Vagina (tissue), 2 donors: ENCODE measurements around the gene PCK1. TPM values are rescaled to one million over a fixed set of nuclear protein-coding genes. Genes with fewer than 3 reads are reported as not detected.

ENCODE experiments used
- DNase-seq, 2 donors: peaks; one replicate each; pipeline ENCODE4 v3.0.0-alpha.2; 2017; ENCODE audit errors: extremely low spot score in 2 of 2
- H3K27ac ChIP-seq: fragments of 200-600 bp; sonication (generic); one replicate; pipeline ENCODE4 v1.5.1; 2019
- H3K27me3 ChIP-seq: fragments of 200-600 bp; sonication (generic); one replicate; pipeline ENCODE4 v1.5.1; 2019
- H3K36me3 ChIP-seq, 2 donors: fragments of 200-600 bp; sonication (generic); one replicate each; pipeline ENCODE4 v1.5.1; 2017 to 2019
- H3K4me1 ChIP-seq: fragments of 200-600 bp; sonication (generic); one replicate; pipeline ENCODE4 v1.5.1; 2019
- H3K4me3 ChIP-seq, 2 donors: fragments of 200-600 bp; sonication (generic); 1 replicate in 1 of 2; 2 replicates in 1 of 2; pipeline ENCODE4 v1.5.1; 2016 to 2019
- H3K9me3 ChIP-seq: fragments of 200-600 bp; sonication (generic); one replicate; pipeline ENCODE4 v1.5.1; 2019
- POLR2A ChIP-seq, 2 donors: fragments of 450-650 bp; IDR thresholded peaks; one replicate each; pipeline ENCODE4 v1.6.1; 2017; ENCODE audit warnings: antibody characterized with exemption in 2 of 2, mild to moderate bottlenecking in 2 of 2, moderate library complexity in 2 of 2
- POLR2AphosphoS5 ChIP-seq, 2 donors: sonication (generic); formaldehyde crosslinking; IDR thresholded peaks; one replicate each; pipeline ENCODE4 v1.9.0; 2017; ENCODE audit warnings: antibody characterized with exemption in 2 of 2, mild to moderate bottlenecking in 2 of 2, low read depth in 1 of 2; ENCODE audit not compliant: insufficient read depth in 1 of 2
- intact Hi-C: fragments of 100-400 bp; cut with DNase I; formaldehyde crosslinking; loops from one replicate; pipeline ENCODE4 v1.15.1; 2023
- total RNA-seq: library from RNA; depleted of rRNA; stranded (reverse); fragments of >200 nt; gene quantifications from one replicate; pipeline ENCODE4 v1.2.3, GENCODE V29; 2016
- TF ChIP-seq, protein P1 (sequence below), 3 experiments: fragments of 450-650 bp in 2 of 3; fragments of 200-600 bp in 1 of 3; sonication (generic) in 1 of 3; IDR thresholded peaks; one replicate each; pipeline ENCODE4 v1.5.1; 2017 to 2019; ENCODE audit warnings: antibody characterized with exemption in 3 of 3, mild to moderate bottlenecking in 2 of 3, moderate library complexity in 2 of 3

The PCK1 gene
- total RNA-seq, 1 donor from 2014 or later = 13.0 TPM

DNA sequence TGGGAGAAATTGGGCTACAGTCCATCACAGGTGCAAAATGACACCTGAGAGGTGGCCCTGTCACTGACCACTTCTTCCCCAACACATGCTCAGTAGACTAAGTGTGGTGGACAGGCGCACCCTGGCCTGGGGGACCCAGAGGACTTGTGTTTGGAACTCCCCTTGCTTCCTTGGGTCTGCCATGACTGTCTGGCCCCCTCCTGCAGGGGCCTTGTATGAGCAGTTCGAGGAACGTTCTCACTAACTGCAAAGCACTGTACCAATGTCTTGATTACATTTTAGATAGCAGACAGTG lies 4.0 kb upstream of the PCK1 start:
- Histone ChIP-seq H3K36me3 (no peaks in the 10 kb centered on the region), H3K9me3 (no peaks in the 10 kb centered on the region), H3K4me1 (no peaks in the 10 kb centered on the region), H3K27me3 (no peaks in the 10 kb centered on the region), H3K4me3 (no peak overlapping the region), H3K27ac (no peak overlapping the region)
- DNase-seq = no peak
- TF ChIP-seq POLR2A (IDR thresholded peaks at IDR 0.05) = no peak
- TF ChIP-seq, protein P1, sequence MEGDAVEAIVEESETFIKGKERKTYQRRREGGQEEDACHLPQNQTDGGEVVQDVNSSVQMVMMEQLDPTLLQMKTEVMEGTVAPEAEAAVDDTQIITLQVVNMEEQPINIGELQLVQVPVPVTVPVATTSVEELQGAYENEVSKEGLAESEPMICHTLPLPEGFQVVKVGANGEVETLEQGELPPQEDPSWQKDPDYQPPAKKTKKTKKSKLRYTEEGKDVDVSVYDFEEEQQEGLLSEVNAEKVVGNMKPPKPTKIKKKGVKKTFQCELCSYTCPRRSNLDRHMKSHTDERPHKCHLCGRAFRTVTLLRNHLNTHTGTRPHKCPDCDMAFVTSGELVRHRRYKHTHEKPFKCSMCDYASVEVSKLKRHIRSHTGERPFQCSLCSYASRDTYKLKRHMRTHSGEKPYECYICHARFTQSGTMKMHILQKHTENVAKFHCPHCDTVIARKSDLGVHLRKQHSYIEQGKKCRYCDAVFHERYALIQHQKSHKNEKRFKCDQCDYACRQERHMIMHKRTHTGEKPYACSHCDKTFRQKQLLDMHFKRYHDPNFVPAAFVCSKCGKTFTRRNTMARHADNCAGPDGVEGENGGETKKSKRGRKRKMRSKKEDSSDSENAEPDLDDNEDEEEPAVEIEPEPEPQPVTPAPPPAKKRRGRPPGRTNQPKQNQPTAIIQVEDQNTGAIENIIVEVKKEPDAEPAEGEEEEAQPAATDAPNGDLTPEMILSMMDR (IDR thresholded peaks at IDR 0.05) = no peak
- no peak for TF ChIP-seq POLR2AphosphoS5 (IDR thresholded peaks at IDR 0.05; ENCODE audit: insufficient read depth in 1 of 2, low read depth in 1 of 2)
- intact Hi-C loops = no loop called here

DNA sequence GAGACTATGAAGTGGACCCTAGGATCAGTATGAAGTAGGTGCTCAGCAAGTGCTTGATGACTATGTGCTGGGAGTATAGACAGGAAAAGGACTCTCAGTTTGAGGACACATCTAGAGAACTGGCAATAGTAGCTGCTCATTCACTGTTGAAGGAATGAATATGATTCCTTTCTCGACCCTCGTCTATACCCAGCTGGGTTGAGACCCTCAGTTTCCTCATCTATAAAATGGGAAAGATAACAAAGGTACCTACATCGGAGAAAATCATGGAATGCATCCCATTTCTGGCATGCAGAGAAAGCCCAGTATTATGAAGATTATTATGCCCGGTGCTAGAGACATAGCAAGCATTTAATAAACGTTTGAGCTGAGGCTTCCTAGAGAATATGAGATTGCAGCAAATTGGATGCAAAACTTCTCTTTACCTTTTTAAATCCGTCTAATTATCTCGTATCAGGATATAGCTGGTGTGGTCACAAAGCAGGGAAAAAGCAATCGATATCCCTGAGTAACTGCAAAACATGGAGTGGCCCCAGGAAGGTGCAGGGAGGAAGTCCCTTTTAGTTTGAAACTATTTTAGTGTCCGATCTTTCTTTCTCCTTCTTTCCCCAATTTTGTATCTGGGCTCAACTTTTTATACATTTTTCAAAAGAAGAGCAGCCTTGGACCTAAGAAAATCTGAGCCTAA lies 2.8 kb upstream of the PCK1 start:
- no peaks in the 10 kb centered on the region for H3K9me3 ChIP-seq
- no peak for DNase-seq

DNA sequence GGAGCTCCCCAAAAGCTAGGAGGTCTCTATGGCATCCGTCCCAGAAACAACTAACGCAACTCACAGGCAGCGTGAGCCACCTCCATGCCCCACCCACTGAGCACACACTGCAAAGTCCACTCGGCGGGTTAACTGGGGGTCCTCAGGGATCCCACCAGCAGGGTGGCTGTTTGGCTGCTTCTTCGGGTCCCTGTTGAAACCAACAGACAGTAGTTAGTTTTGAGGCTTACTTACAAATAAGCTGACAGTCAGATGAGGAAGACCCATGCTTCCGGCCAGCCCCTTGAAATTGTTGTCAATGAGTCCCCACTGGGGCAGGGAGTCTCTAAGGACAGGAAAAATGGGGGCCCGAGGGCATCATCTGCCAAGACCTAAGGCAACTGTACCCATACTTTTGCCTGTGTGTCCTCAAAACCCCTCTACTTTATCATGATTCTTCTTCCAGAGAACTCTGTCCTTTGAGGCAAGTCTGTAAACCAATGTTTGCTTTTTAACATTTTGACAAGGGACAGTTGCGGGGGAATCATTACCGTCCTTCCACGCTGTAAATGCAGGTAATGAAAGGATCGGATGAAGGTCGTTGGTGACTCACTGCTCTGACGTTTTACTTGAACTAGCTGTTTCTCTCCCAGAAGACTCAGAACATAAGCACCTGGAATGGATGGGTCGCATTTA lies 2.2 kb upstream of the PCK1 start:
- H3K9me3 ChIP-seq = no peaks in the 10 kb centered on the region
- H3K27me3 ChIP-seq = no peaks in the 10 kb centered on the region
- H3K27ac ChIP-seq = no peak overlapping the region
- no peak for TF ChIP-seq POLR2AphosphoS5 (IDR thresholded peaks at IDR 0.05; ENCODE audit: insufficient read depth in 1 of 2, low read depth in 1 of 2)
- TF ChIP-seq POLR2A (IDR thresholded peaks at IDR 0.05) = no peak
- TF ChIP-seq, protein P1 (IDR thresholded peaks at IDR 0.05) = no peak
- H3K4me1 ChIP-seq = no peaks in the 10 kb centered on the region
- intact Hi-C loops = no loop called here
- H3K4me3 ChIP-seq = no peak overlapping the region
- no peak for DNase-seq
- H3K36me3 ChIP-seq = no peaks in the 10 kb centered on the region

More for the DNA sequence above, 2.8 kb upstream of the PCK1 start:
- TF ChIP-seq POLR2AphosphoS5 (IDR thresholded peaks at IDR 0.05; ENCODE audit: insufficient read depth in 1 of 2, low read depth in 1 of 2) = no peak
- TF ChIP-seq, protein P1 (IDR thresholded peaks at IDR 0.05) = no peak
- no peak for TF ChIP-seq POLR2A (IDR thresholded peaks at IDR 0.05)
- Histone ChIP-seq H3K27ac (no peak overlapping the region), H3K27me3 (no peaks in the 10 kb centered on the region), H3K36me3 (no peaks in the 10 kb centered on the region), H3K4me3 (no peak overlapping the region), H3K4me1 (no peaks in the 10 kb centered on the region)
- intact Hi-C loops = no loop called here

DNA sequence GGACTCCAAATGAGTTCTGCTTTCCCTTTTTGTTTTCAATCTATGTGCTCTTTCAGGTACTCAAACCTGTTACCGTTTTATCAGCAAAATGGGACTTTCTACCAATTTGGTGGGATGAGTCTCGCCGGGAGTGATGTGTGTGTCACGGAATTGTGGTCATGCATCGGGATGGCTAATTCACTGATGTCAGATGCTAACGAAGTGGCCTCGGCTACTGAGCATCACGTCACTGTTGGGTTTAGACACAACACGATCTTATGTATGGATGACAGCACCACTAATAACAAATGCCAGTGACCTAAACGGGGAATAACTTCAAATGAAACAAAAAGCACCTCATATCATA lies 1.6 kb upstream of the PCK1 start:
- H3K9me3 ChIP-seq = no peaks in the 10 kb centered on the region
- no peak for TF ChIP-seq POLR2A (IDR thresholded peaks at IDR 0.05)
- TF ChIP-seq POLR2AphosphoS5 (IDR thresholded peaks at IDR 0.05; ENCODE audit: insufficient read depth in 1 of 2, low read depth in 1 of 2) = no peak
- H3K4me3 ChIP-seq = no peak overlapping the region
- DNase-seq = no peak
- H3K36me3 ChIP-seq = no peaks in the 10 kb centered on the region
- intact Hi-C loops = no loop called here
- H3K27me3 ChIP-seq = no peaks in the 10 kb centered on the region
- no peaks in the 10 kb centered on the region for H3K4me1 ChIP-seq
- H3K27ac ChIP-seq = no peak overlapping the region

DNA sequence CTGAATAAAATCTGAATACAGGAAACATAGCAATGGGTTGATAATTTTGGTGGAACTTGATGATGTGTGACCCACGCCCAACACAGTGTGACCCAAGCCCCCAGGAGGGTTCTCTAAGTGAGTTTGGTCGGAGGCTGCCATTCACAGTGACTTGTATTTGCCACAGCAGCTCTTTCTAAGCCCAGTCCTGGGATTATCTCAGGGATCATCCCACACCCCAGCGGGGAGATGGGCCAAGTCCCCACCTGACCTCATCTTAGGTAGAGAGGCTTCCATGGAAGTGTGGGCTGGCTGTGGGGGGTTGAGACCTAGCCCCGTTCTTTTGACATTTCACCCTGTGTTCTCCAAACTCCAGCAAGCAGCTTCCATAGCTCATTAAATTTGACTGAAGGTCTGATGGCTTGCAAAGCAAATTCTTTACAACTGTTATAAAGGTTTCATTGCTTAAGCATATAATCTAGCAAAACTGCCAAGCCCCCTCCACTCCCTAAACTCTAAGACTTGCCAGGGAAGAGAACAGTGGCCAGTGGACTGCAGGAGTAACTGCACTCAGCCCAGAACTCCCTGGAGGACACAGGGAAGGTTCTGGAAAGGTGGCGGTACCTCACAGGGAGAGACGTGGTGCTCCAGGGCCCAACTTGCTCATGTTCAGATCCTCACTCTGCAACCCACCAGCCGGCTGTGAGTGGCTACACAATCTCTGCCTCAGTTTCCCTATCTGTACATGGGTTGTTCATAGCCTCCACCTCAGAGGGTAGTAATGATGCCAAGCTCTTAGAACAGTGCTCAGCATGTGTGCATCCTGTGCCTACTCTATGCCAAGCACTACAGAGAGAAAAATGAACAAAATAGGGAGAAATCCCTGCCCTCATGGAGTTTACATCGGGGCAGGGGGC lies 1.0 kb upstream of the PCK1 start:
- intact Hi-C loops = no loop called here
- no peak for DNase-seq
- no peak for TF ChIP-seq POLR2A (IDR thresholded peaks at IDR 0.05)
- TF ChIP-seq, protein P1 (IDR thresholded peaks at IDR 0.05) = no peak
- no peak for TF ChIP-seq POLR2AphosphoS5 (IDR thresholded peaks at IDR 0.05; ENCODE audit: insufficient read depth in 1 of 2, low read depth in 1 of 2)
- no peaks in the 10 kb centered on the region for H3K27me3 ChIP-seq
- no peak overlapping the region for H3K4me3 ChIP-seq
- H3K4me1 ChIP-seq = no peaks in the 10 kb centered on the region
- H3K27ac ChIP-seq = no peak overlapping the region
- no peaks in the 10 kb centered on the region for H3K36me3 ChIP-seq
- H3K9me3 ChIP-seq = no peaks in the 10 kb centered on the region
